Measurements from ENCODE around the gene MYH4. TPM values are rescaled to one million over a fixed set of nuclear protein-coding genes. Genes with fewer than 3 reads are reported as not detected.

The MYH4 gene
- total and polyA plus RNA-seq, 2 of the 4 experiments (the other 2 are of a cell fraction): not detected

GRCh38 chr17:10457952-10458351, 11.4 kb downstream of the MYH4 start:
- no peak overlapping the region for H2BK20ac ChIP-seq (ENCODE audit: low read depth, low read length)
- no peak overlapping the region for H3K56ac ChIP-seq (ENCODE audit: extremely low read depth, insufficient read depth, low read length)
- no CpG with 5 or more reads among the region's 1 CpG for WGBS, 2 experiments (ENCODE audit: extremely low coverage in 2 of 2, insufficient read length in 1 of 2)
- H2BK15ac ChIP-seq (ENCODE audit: low read depth, low read length): no peak overlapping the region
- H2AK5ac ChIP-seq (ENCODE audit: low read depth, low read length): no peak overlapping the region
- no peak overlapping the region for H4K8ac ChIP-seq (ENCODE audit: low read depth in 2 of 2, low read length in 2 of 2)
- H2AK9ac ChIP-seq (replicated peaks; ENCODE audit: low read depth, low read length, poor library complexity): no peak overlapping the region
- H3K4me3 ChIP-seq (ENCODE audit: insufficient read depth, low read depth, low read length): no peak overlapping the region
- no peak overlapping the region for H3K27ac ChIP-seq (ENCODE audit: insufficient read depth, low read length)
- no peaks in the 10 kb centered on the region for H3K9me3 ChIP-seq (ENCODE audit: control insufficient read depth, insufficient read depth, low read length)
- H4K91ac ChIP-seq (ENCODE audit: insufficient read depth, low read depth, low read length): no peak overlapping the region
- no peak overlapping the region for H3K18ac ChIP-seq (ENCODE audit: low read depth, low read length)
- POLR2A ChIA-PET (ENCODE audit: unreplicated experiment): no interaction called here
- no peaks in the 10 kb centered on the region for H3K36me3 ChIP-seq (ENCODE audit: control insufficient read depth, insufficient read depth, low read length)
- no peak overlapping the region for H2AFZ ChIP-seq (replicated peaks; ENCODE audit: low read length, poor library complexity)
- no peaks in the 10 kb centered on the region for H3K4me1 ChIP-seq (ENCODE audit: control insufficient read depth, insufficient read depth, low read length)
- no peaks in the 10 kb centered on the region for H4K20me1 ChIP-seq (ENCODE audit: insufficient read depth, low read length)
- H3K9me1 ChIP-seq (ENCODE audit: insufficient read depth, low read length): no peaks in the 10 kb centered on the region
- no peak overlapping the region for H4K5ac ChIP-seq (ENCODE audit: low read depth, low read length)
- intact Hi-C loops (cut with micrococcal nuclease) (no loop called here), dilution Hi-C loops (cut with HindIII; ENCODE audit: low sequenced_read_pairs, unreplicated experiment) (no loop called here), in situ Hi-C loops (cut with MboI; ENCODE audit: low sequenced_read_pairs) (no loop called here)
- no peak overlapping the region for H3K4me2 ChIP-seq (ENCODE audit: low read depth, low read length)
- DNase-seq (no peak), ATAC-seq (ENCODE audit: low read depth) (no peak)
- H3K14ac ChIP-seq (replicated peaks; ENCODE audit: low read depth, low read length): no peak overlapping the region
- no peaks in the 10 kb centered on the region for H3K79me1 ChIP-seq (ENCODE audit: low read depth in 1 of 2, low read length in 2 of 2)
- no peaks in the 10 kb centered on the region for H3K27me3 ChIP-seq (ENCODE audit: control insufficient read depth, insufficient read depth, low read length)
- H2BK120ac ChIP-seq (ENCODE audit: low read depth, low read length): no peak overlapping the region
- H3K9ac ChIP-seq (ENCODE audit: low read depth, low read length): no peak overlapping the region
- H2BK5ac ChIP-seq (ENCODE audit: low read depth, low read length, poor library complexity, severe bottlenecking): no peak overlapping the region
- no peak overlapping the region for H3K23ac ChIP-seq (ENCODE audit: low read depth, low read length)
- no peak for TF ChIP-seq MXI1 (IDR thresholded peaks at IDR 0.05; ENCODE audit: borderline replicate concordance, low read depth, low read length)
- CTCF ChIA-PET: no interaction called here
- no TSS peak for BruUV-seq (replicated peaks)
- no peak overlapping the region for H3K4ac ChIP-seq (ENCODE audit: low read depth, low read length)
